Stimulated activated CD8-positive, alpha-beta memory T cell treated with anti-CD3 and anti-CD28 coated beads, Interleukin-4, amount 100 ng/mL, for 4 hours (primary cell): ENCODE measurements around the gene NR2C1.

Source experiments
- DNase-seq, 2 donors: peaks; one replicate each; pipeline ENCODE4 v3.0.0-alpha.2; 2020; ENCODE audit warnings: low read depth in 2 of 2, low spot score in 1 of 2

The NR2C1 gene

DNA sequence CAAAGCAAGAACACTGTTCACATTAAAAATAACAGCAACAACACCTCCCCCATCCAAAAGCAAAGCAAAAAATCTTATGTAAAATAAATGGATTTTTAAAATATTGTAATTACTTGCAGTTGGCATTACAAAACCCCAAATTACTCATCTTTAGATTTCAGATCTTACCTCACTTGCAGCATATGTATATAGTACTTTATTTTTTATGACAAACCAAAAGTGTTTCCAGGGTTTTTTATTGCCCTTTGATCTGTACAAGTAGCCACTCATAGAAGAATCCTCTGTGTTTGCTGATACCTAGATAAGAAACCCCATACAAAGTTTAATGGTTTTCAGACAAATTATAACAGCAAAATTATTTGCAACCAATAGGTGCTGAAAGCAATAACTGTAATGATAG, 12.2 kb upstream of the NR2C1 start:
- DNase-seq, result no peak

DNA sequence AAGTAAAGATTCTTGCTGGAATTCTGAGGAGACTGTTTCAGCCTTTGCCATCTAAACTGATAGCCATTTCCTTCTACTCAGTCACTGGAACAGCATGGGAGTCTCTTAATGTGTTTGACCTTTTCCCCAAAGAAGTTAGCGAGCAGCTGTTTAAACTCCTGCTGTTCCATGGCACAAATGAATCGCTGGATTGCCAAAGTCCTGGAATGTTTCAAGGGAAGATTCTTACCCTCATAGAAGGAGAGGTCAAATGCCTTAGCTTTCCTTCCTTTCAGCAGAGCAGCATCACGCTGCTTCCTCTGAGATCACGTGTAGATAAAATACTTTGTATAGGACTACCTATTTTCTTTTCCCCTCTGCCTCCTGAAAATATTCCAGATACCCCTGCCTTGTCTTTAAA, 10.5 kb upstream of the NR2C1 start:
- no peak for DNase-seq

DNA sequence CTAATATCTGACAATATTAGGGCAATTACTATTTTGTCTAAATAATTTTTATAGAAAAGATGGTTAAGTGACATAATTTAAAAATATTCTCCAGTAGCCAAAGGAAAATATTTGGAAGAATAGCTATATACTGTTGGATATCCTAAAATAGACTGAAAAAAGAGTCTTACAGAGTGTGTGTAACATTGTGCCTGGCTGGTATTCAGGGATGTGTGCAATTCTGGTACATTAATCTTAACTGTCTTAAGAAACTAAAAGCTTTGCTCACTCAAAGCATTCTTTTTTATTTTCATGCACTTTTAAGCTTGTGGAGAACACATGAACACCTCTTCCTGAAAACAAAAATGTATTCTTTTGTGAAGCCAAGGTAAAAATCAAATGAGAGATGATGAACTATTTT, 10.1 kb upstream of the NR2C1 start:
- DNase-seq, result no peak

DNA sequence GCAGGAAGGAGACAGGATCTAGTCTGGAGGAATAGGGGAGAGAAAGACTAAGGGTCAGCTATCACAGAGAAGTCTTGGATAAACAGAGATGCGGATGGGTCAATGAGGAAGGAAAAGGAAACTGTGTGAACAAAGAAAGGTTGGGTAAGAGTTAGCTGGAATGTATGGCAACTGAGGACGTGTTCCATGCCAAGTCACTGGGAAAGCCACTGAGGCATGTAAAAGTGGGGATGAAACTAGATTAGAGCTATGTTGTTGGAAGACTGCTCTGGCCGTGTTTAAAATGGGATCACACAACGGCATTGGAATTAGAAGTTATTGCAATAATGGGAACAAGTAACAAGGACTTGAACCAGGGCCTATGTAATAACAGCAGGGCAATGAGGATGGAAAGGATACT, 3.9 kb upstream of the NR2C1 start:
- DNase-seq, result no peak

DNA sequence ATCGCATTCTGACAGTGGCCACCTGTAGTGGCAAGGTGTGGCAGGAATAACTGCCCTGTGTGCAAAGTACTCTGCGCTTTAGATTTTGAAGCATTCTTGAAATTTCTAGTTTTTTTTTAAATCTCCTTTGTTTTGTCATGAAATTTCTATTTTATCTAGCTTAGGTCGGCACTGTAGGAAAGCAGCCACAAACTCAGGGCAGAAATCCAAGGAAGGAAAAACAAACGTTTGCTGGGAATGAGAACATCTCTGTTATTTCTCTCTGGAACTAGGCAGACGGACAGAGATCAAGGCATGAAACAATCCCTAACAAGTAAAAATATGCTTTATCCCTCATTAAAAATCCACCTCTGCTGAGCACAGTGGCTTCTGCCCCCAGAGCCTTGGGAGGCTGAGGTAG, 1.3 kb upstream of the NR2C1 start:
- no peak for DNase-seq

DNA sequence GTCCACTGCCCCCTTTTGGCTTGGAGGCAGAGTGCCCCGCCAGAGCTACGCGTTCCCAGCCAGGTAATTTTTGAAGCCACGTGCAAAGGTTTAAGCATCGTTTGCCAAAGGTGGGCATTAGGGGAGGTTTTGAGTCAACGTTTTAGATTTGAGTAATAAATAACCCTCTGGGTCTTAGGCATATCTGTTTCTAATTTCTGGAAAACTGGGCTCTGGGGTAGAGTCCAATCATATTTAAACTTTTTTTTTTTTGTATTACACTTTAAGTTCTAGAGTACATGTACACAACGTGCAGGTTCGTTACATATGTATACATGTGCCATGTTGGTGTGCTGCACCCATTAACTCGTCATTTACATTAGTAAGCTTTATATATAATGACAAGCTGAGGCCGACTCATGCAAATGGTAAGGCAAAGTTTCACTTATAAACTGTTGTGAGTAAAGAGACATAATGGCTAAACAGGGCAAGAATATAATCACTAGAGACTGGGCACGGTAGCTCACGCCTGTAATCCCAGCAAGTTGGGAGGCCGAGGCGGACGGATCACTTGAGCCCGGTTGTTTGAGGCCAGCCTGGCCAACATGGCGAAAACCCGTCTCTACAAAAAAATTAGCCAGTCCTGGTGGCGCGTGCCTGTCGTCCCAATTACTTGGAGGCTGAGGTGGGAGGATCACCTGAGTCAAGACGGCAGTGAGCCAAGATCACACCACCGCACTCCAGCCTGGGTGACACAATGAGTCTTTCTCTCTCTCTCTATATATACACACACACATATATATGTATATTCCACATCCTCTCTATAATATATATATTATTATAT, 491 bp upstream of the NR2C1 start:
- DNase-seq, result no peak

DNA sequence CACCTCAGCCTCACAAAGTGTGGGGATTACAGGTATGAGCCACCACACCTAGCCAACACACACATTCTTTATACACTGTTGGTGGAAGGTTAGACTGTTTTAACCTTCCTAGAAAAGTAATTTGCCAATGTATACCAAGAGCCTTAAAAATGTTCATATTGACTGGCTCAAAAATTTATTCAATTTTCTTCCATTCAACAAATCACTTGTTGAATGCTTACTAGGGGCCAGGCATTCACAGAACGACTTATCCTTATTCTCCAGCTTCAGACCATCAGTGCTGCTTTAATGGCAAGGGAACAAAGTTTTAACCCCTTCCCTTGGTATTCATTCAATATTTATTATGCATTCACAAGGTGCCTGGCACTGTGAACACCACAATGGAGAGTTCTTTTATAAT, 3.0 kb downstream of the NR2C1 start:
- no peak for DNase-seq

DNA sequence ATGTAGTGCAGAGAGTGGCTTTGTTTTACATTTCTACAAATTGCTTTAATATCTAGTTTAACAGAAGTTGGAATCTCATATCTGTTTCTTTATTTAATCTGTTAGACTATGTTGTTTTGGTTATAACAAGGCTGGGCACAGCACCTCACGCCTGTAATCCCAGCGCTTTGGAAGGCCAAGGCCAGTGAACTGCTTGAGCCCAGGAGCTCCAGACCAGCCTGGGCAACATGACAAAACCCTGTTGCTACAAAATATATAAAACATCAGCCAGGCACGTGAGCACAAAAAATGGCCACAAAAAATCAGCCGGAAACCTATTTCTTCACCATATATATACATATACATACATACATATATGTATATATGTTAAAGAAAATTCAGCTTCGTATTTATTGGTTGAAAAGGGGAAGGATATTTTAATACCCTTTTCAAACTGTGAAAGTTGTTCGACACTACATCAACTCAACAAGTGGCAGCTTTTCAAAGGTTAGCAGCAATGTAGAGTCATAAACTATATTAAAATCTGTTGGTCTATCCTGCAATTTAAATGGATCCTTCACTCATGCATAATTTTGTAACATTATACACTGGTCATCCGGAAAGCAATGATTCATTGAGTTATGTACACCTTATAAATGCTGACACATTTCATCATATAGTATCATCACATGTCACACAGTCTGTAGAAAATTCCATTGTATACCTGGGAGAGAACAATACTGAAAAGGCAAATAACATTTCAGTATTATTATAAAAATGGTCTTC, 7.1 kb downstream of the NR2C1 start:
- no peak for DNase-seq

DNA sequence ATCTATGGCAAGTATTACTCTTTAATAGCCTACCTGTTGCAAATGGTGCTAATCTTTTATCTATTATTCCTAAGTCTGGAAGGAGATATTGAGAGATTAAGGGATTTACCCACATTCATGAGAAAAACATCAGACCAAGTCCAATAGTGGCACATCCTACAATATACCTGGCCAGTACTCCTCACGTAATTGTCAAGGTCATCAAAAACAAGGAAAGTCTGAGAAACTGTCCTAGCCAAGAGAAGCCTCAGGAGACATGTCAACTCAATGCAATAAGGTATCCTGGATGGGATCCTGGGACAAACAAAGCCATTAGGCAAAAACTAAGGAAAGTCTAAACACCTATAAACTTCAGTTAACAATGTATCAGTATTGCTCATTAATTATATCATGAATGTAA, 12.5 kb downstream of the NR2C1 start:
- no peak for DNase-seq

DNA sequence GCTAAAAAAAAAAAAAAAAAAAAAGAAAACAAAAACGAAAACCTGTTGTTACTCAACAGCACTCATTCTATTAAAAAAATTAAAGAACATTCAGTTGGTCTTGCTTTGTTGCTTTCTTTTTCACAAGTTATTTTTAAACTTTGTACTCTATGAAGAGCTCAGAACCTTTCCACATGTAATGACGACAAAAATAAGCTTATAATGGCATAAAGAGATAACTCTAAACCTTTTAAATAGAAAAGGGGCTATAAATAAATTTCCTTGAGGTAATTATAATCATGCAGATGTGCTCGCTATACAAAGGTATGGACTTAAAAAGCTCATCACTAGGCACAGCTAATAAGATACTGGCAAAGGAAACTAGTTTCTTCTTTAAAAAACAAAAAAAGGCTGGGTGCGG, 13.4 kb downstream of the NR2C1 start:
- DNase-seq, result no peak

DNA sequence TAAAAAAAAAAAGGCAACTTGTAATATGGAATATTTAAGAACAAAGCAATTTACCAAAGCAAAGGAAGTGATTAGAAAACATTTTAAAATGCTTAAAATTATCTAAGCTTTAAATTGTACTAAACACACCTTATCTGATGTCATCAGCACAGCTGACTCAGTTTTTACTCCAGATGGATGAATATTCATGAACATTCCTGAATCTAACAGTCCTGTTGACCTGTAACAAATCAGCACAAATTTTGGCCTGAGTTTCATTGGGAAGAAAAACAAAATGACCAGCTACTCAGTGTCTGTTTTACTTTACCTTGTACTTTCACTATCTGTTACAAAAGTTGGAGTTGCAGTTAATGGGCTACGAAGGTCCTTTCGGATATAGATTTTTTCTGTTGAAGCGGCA, 16.0 kb downstream of the NR2C1 start:
- no peak for DNase-seq

DNA sequence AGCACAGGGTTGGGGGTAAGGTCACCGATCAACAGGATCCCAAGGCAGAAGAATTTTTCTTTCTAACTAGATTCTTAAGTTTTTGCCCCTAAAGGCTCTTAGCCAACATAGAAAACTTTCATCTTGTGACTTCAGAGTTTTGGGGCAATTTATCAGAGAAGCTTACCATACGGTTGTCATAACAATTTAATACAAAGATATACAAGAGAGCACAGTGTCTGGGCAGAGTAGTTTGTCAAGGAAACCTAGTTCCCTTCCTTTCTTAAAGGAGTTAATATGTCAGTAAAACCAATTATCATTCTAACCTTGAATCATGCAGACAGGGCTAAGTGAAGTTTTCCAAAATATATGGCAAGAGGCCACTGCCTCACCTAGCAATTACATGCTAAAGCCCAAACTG, 18.4 kb downstream of the NR2C1 start:
- no peak for DNase-seq

DNA sequence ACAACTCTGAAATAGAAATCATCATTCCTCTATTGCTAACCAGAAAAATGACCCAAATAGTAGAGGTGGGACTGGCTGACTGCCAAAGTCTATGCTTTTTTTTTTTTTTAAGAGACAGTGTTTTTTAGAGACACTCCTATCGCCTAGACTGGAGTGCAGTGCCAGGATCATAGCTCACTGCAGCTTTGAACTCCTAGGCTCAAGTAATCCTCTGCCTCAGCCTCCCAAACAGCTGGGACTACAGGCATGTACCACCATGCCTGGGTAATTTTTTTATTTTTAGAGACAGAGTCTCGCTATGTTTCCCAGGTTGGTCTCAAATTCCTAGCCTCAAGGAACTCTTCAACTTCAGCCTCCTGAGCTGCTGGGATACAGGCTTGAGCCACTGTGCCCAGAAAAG, 19.2 kb downstream of the NR2C1 start:
- no peak for DNase-seq

DNA sequence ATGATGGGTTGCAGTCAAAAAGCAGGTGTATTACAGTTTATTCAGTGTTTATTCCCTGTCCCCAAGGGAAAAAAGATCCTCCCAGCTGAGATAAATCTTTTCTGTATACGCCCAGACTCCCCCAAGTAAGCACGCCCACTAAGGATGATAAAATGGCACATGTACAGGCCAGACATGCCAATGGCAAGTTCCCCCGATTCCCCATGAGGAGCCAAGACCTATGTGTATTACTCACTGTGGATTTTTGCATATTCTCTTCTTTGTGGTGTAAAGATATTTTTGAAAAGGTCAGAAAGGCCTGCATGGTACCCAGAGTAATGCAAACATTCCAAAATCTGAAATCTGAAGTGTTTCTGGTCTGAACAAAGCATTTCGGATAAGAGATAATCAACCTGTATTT, 22.2 kb downstream of the NR2C1 start:
- no peak for DNase-seq

DNA sequence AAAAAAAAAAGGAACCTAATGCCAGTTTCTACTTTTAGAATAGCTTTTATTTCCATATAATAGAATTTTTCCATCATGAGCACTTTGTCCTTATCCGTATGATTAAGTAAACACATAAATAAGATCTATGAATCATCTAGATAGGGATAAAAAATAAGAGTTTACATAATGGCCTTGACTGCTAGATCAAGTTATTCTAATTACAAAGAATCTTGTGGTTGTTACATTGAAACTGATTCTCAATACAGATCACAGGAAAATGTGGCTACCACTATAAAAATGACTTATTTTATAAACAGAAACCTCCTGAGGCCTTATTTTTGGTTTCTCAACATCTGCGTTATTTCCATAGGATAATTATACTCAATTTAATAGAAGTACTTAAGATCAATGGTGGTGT, 35.5 kb downstream of the NR2C1 start:
- no peak for DNase-seq

DNA sequence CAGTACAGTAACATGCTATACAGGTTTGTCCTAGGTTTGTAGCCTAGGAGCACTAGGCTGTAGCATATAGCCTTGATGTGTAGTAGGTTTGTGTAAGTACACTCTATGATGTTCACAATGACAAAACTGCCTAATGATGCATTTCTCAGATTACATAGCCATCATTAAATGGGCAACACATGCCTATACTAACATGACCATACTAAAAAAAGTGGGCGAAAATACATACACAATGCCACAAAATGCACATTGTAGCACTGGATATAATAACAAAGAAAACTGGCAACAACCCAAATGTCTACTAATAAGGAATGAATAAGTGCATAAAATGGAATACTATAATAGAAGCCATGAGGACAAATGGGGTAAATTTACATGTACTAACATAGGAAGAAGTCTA, 38.7 kb downstream of the NR2C1 start:
- no peak for DNase-seq

DNA sequence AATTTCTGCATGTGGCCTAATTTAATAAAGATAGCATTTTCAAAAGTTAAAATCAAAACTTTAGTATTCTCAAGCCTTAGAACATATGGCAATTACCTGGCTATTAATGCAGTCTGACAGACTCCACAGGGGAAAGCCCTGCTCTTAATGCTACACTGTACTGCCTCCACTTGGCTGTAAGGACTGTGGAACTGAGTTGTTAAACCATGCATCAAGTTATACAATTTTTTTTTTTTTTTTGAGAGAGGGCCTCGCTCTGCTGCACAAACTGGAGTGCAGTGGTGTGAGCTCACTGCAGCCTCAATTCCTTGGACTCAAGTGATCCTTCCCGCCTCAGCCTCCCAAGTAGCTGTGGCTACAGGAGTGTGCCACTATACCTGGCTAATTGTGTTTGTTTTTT, 50.9 kb downstream of the NR2C1 start:
- DNase-seq, result no peak

DNA sequence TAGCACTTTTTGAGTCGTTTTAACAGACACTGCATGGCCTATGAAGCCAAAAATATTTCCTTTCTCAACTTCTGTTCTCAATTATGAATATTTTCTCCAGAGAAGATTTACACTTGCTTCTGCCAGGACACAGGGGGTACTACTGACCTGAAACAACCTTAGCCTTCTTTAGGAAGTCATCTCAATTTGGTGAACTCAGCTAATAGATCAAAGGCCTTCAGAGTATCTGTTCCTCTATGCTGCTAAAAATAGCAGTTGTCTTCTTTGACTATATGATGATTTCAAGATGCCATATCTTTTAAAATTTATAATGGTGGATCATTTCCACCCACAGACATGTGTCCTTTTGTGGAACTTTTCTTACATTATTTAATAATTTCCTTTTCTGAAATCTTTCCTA, 55.9 kb downstream of the NR2C1 start:
- DNase-seq, result no peak

DNA sequence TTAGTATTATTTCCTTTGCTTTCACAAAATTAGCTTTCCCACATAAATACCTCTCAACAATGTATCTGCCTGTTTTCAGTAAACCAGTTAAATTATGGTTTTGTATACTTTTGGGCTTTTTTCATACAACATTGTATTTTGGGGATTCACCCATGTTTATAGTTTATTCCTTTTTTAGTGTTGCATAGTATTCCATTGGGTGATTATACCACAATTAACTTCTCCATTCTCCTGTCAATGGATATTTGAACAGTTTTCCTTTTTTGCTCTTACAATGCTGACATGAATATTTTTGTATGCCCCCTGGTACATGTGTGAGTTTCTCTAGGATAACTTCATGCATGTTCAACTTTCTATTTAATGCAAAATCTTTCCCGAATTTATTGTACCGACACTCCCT, 57.3 kb downstream of the NR2C1 start:
- DNase-seq, result no peak

DNA sequence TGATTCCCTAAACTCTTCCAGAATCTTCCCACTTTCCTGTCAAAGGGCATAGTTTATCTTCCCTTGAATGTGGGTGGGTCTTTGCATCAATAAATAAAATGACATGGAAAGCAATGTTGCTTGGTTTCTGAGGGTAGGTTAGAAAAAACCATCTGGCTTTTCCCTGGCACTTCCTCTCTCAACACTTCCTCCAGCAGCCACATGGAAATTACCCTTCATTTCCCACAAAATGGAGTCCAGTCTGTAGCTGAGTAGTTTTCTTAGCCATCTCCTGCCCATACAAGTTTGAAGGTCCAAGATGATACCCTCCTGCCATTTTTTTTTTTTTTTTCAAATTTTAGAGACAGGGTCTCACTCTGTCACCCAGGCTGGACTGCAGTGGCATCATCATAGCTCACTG, 58.9 kb downstream of the NR2C1 start:
- no peak for DNase-seq

DNA sequence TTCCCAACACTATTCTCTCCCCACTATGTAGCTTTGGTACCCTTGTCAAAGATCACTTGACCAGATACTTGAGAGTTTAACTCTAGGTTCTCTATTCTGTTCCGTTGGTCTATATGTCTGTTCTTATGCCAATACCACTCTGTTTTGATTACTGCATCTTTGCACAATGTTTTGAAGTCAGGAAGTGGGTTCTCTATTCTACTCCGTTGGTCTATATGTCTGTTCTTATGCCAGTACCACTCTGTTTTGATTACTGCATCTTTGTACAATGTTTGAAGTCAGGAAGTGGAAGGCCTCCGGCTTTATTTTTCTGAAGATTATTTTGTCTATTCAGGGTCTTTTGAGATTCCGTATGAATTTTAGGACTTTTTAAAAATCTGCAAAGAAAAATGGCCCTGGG, 67.2 kb downstream of the NR2C1 start:
- no peak for DNase-seq

DNA sequence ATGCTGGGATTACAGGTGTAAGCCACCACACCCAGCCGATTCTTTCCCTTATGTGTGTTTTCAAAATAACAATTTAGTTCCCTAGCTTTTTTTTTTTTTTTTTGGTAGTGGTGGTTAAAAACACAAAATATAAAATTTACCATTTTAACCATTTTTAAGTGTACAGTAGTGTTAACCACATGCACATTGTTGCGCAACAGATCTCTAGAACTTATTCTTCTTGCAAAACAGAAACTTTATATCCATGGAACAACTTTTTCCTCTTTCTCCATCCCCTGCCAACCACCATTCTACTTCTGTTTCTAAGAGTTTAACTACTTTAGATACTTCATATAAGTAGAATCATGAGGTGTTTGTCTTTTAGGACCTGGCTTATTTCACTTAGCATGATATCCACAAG, 68.8 kb downstream of the NR2C1 start:
- DNase-seq, result no peak

DNA sequence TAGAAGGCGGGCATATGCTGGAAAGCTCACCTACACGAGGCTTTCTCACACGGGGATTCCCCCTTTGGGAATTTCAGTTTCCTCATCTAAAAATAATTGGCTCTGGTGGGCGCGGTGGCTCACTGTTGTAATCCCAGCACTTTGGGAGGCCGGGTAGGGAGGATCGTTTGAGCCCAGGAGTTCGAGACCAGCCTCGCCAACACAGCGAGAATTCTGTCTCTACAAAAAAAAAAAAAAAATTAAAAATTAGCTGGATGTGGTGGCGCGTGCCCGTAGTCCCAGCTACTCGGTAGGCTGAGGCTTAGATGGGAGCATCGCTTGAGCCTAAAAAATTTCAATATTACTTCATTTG, 69.5 kb downstream of the NR2C1 start:
- DNase-seq, result no peak
